Mammary epithelial cell (primary cell): ENCODE results near the gene SLC20A1.

Experiments used
- CTCF ChIP-seq, 2 donors: IDR thresholded peaks in 1 of 2; conservative IDR thresholded peaks in 1 of 2; 2 replicates each; pipeline ENCODE4 v1.5.1; 2011 to 2012; ENCODE audit warnings: inconsistent platforms in 2 of 2, low read length in 2 of 2, mild to moderate bottlenecking in 2 of 2, control low read depth in 1 of 2, low read depth in 1 of 2; ENCODE audit not compliant: insufficient read depth in 1 of 2; ENCODE audit errors: extremely low read depth in 1 of 2
- EZH2 ChIP-seq: IDR thresholded peaks from 2 replicates; pipeline ENCODE4 v1.6.1; 2012; ENCODE audit warnings: low read length, inconsistent platforms, borderline replicate concordance

- TF ChIP-seq CTCF (conservative IDR thresholded peaks at IDR 0.05 in 1 of 2, IDR thresholded peaks at IDR 0.05 in 1 of 2; ENCODE audit: extremely low read depth in 1 of 2, insufficient read depth in 1 of 2, low read depth in 1 of 2, low read length in 2 of 2) (no peak), EZH2 (no peak)
Observed at GRCh38 chr2:112706170-112706664, 60.5 kb downstream of the SLC20A1 start.
